Stimulated activated CD4-positive, alpha-beta T cell treated with anti-CD3 and anti-CD28 coated beads, Interleukin-1b, Interleukin-23, amount 100 ng/mL, for 24 hours (primary cell): ENCODE data around the gene YPEL2.
"Not testable (repeated sequence)": the region's sequence is repeated elsewhere in the genome, so short reads cannot be mapped to it uniquely, and the experiment has no call there.

Source experiments
- DNase-seq, 4 experiments: peaks; one replicate each; pipeline ENCODE4 v3.0.0-alpha.2; 2020; ENCODE audit warnings: low read depth in 4 of 4, low spot score in 1 of 4

The YPEL2 gene

GRCh38 chr17:59404471-59404870 lies 73.0 kb downstream of the YPEL2 start:
- no peak for DNase-seq

- DNase-seq = no peak
Observed at GRCh38 chr17:59405944-59406705, 74.7 kb downstream of the YPEL2 start.

DNA sequence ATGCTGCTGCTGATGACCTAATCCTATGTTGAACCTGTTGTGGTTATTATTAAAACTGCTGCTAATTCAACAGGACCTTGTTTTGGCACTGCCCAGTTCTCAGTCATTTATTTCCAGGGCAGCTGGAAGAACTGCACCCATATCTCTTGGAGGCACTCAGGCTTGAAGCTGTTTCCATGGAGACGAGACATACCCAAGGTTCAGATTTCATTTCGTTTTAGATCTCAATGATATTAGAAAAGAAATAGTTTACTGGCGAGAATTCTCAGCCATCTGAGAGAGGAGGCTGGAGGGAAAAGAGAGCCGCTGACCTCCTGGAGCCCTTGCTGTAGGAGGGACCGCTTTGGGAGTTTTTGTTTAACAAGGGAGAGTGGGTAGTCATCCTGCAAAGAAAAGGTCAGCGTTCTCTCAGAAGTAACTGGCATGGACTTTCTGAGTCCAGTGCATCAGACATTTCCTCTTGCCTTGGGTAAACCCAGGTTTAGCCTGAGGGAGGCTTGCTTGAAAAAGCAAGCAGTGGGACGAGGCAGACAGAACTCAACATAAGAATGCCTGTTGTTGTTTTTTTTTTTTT lies 75.4 kb downstream of the YPEL2 start:
- no peak for DNase-seq

DNA sequence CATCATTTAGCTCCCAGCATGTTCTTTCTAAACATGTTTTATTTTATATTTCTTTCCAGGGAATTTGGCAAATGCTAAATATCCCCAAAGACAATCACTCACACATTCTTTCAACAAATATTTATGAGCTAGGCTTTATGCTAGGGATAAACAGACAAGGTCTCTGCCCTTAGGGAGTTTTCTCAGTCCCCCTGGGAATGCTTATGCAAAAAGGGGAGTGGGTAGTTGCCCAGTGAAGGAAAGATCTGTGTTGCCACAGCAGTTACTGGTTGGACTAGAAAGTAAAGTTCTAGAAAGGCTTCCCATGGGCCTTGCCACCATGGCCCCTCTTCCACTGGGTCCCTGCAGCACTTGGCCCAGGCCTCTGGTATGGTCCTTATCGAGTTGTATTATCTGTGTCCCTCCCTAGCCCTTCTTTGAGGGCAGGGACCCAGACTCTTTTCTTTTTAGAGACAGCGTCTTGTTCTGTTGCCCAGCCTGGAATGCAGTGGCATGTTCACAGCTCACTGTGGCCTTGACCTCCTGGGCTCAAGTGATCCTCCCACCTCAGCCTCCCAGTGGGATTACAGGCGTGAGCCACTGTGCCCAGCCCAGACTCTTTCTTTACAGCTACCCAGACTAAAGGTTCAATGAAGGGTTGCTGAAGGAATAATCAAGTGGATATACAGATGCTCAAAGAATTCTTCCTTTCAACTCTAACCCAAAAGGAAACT lies 78.0 kb downstream of the YPEL2 start:
- no peak for DNase-seq

DNA sequence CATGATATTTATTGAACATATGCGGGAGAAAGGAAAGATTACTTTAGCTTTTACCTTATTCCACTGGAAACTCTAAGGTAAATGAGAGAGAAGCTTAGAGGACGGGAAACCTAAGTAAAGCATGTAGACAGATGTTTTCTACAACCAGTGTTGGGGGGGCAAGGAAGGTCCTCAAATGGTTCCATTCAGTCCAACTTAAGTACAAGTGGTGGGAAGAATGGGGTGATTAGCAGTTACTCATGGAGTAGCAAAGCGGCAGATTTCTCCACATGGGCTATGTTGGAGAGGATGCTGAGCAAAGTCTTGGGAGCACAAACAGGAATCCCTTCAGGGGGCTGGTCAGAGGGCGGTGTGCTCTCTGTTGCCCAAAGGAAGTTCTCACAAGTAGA lies 78.6 kb downstream of the YPEL2 start:
- no peak for DNase-seq

- not testable (repeated sequence) for DNase-seq
Observed at GRCh38 chr17:59412431-59412830, 81.0 kb downstream of the YPEL2 start.

GRCh38 chr17:59413014-59413766 lies 81.7 kb downstream of the YPEL2 start:
- no peak for DNase-seq

DNA sequence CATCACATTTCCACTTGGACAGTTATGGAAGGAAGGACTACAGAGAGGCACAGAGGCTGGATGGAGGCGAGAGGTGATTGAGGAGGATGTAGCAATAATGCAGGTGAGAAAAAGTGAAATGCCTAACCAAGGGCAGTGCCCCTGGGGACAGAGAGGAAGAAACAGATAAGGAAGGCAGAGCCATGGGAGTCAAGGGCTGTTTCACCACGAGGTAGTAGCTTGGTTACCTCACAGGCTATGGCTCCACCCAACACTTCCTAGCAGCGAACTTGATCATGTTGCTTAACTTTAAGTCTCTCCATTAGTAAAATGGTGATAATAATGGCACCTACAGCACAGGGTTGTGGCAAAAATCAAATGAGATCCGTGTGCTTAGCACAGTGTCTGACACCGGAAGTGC lies 83.9 kb downstream of the YPEL2 start:
- DNase-seq = no peak

GRCh38 chr17:59416184-59416583 lies 84.7 kb downstream of the YPEL2 start:
- DNase-seq = no peak

- DNase-seq = no peak
Observed at GRCh38 chr17:59417452-59417851, 86.0 kb downstream of the YPEL2 start.

DNA sequence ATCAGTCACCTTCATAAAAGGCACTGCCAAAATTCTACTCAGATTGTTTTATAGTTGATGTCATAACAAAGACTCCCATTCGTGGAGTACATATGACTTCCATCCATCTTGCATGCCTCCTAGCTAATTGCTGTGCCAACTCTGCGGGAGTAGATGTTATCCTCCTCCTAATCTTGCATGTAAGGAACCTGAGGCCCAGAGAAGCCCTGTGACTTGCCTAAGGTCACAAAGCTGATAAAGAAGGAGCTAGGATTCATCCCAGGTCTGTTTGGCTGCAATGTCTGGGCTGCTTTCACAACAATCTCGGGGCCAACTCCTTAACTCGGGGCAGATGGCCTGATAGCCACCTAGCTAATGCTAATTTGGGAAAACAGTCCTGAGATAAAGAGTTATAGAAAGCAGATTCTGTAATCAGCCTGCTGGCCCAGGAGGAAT lies 87.3 kb downstream of the YPEL2 start:
- DNase-seq = no peak

- DNase-seq = no peak
Observed at GRCh38 chr17:59420901-59421300, 89.4 kb downstream of the YPEL2 start.

- DNase-seq = no peak
Observed at GRCh38 chr17:59421722-59422121, 90.3 kb downstream of the YPEL2 start.

GRCh38 chr17:59423137-59423724 lies 91.8 kb downstream of the YPEL2 start:
- no peak for DNase-seq

DNA sequence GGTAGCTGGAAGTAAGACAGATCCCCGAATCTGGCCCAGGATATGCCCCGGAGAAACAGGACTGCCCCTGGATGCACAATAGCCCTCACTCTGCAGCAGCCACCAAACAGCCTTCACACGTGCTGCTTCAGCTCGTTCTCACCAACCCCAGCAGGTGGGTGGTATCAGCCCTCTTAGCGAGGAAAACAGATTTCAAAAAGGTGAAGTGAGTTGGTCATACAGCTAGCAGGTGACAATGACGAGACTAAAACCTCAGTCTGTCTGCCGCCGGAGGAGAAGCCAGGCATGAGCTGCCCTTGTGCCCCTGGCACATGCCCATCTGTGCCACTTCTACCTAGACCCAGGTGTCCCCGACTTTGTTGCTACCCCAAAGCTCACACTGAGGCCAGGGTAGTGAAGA lies 92.4 kb downstream of the YPEL2 start:
- no peak for DNase-seq

- DNase-seq = no peak
Observed at GRCh38 chr17:59424331-59424730, 92.9 kb downstream of the YPEL2 start.

- DNase-seq = no peak
Observed at GRCh38 chr17:59425085-59425931, 93.9 kb downstream of the YPEL2 start.

DNA sequence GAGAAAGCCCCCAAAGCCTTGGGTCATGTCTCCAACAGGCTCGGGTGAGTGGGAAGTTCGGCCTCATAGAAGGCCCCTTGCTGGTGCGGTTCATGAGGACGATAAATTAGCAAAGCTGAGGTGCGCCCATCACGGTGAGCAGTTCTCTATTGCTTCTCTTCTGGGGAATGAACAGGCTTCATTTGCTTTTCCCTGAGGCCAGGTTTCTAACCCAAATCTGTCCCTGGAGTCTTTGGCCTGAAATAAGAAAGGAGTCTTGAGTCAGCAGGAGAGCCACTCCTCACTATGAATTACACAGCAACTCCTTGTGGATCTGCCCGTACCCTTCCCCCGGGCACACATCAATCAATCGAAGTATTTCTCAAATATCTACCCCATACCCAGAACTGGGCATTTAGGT lies 94.6 kb downstream of the YPEL2 start:
- no peak for DNase-seq

DNA sequence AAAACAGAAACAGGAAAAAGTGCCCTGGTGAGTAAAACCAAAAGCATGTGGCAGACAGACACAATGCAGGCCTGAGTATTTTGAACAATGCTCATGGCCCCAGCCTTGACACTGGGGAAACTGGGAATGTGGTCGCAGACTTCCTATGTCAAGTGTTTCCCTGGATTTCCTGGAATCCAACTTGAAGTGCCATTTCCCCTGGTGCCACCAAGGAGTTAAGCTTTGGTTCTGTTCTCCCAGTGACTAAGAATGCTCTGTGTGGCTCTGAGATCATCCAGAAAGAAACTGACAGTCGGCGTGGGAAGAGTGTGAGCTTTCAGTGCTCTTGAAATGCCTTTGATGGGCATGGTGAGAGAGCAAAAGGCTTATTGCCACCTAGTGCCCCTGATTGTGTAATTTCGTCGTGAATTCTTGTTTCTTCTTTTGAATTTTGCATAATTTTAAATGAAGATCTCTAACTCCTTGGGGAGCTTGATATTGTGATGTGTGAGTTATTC lies 96.0 kb downstream of the YPEL2 start:
- DNase-seq = peak; percentile 15 to 35 (median 32)

- DNase-seq = no peak
Observed at GRCh38 chr17:59427996-59428395, 96.5 kb downstream of the YPEL2 start.
